ENCODE results near the gene CELA1. TPM values are rescaled to one million over a fixed set of nuclear protein-coding genes. Genes with fewer than 3 reads are reported as not detected.

Gene CELA1
- polyA plus RNA-seq, 1 donor from 2014 or later: 0.58 TPM

GRCh38 chr12:51285843-51286242 is 60.6 kb downstream of the CELA1 start:
- H3K27ac Mint-ChIP-seq: peak overlapping the region in 1 of 3 donors; percentile 5
- peaks cover 9% of the 10 kb centered on the region for H3K36me3 Mint-ChIP-seq
- H3K9me3 Mint-ChIP-seq: no peaks in the 10 kb centered on the region
- H3K4me1 Mint-ChIP-seq: peaks cover 0 to 2% (median 1%) of the 10 kb centered on the region in 3 donors
- H3K27me3 Mint-ChIP-seq: no peaks in the 10 kb centered on the region
- H3K4me3 Mint-ChIP-seq: no peak overlapping the region

GRCh38 chr12:51281202-51281924 is 65.1 kb downstream of the CELA1 start:
- H3K9me3 Mint-ChIP-seq: no peaks in the 10 kb centered on the region
- peaks cover 9% of the 10 kb centered on the region for H3K36me3 Mint-ChIP-seq
- peak overlapping the region in 1 of 3 donors; percentile 31 for H3K27ac Mint-ChIP-seq
- no peak overlapping the region for H3K4me3 Mint-ChIP-seq
- H3K4me1 Mint-ChIP-seq: peaks cover 0 to 7% (median 6%) of the 10 kb centered on the region in 3 donors
- H3K27me3 Mint-ChIP-seq: no peaks in the 10 kb centered on the region

Other genes with a start within 250 kb of the CELA1 start
- gene TFCP2, start 173.5 kb downstream of the CELA1 start, polyA plus RNA-seq: 10.3 TPM
- gene POU6F1, start 128.6 kb downstream of the CELA1 start, polyA plus RNA-seq: 3.2 TPM
- gene DAZAP2, start 107.9 kb downstream of the CELA1 start, polyA plus RNA-seq: 1,104 TPM
- 82.1 TPM for gene SMAGP, start 76.3 kb downstream of the CELA1 start, polyA plus RNA-seq
- 93.8 TPM for gene BIN2, start 22.5 kb downstream of the CELA1 start, polyA plus RNA-seq
- 4.6 TPM for gene GALNT6, start 44.7 kb upstream of the CELA1 start, polyA plus RNA-seq
- 0.53 TPM for gene SLC4A8, start 78.2 kb upstream of the CELA1 start, polyA plus RNA-seq
- gene SCN8A, start 244.6 kb upstream of the CELA1 start, polyA plus RNA-seq: 0.85 TPM

Data from IgD-negative memory B cell (primary cell).